NCI-H510A treated with DMSO at 0.1 percent for 48 hours (cell line): ENCODE results near the gene GATA6.

Experiments used
- DNase-seq: peaks from one replicate; lab custom pipeline; 2025; lab: John Stamatoyannopoulos, UW

The GATA6 gene

DNA sequence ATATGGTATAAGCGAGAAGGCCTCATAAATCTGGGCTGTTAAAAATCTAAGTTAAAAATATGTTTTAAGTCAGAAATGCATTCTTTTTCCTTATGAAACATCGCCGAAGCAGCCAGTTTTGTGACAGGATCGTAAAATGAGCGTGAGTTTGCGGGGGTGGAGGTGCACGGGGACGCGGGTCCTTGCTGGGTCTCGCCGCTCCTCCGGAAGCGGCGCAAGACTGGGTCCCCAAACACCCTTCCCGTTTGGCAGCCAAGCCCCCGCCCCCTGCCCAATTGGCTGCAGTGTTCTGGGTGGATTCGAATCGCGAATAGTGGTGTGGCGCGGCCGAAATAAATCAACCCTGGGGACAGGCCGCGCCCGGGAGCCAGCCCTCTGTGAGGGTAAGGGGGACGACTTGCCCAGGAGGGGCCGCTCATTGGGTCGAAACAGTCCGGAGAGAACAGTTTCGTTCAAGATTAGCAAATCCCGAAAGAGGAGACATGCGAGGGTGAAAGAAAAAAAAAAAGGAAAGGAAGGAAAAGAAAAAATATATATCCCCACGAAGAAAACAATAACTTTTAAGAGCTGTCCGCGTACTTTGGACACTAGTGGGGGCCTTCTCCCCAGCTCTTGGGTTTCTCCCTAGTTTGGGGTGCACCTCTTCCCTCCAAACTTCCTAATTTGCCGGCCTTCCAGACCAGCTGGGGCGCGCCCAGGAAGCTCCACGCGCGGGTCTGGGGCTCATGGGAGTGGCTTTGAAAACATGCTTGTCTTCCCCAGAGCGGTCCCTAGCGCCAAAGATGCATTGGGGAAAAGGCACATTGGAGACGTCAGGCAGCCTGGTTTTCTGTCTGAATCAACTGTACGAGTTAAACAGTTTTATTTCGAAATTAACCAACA, 3.1 kb upstream of the GATA6 start:
- no peak for DNase-seq

DNA sequence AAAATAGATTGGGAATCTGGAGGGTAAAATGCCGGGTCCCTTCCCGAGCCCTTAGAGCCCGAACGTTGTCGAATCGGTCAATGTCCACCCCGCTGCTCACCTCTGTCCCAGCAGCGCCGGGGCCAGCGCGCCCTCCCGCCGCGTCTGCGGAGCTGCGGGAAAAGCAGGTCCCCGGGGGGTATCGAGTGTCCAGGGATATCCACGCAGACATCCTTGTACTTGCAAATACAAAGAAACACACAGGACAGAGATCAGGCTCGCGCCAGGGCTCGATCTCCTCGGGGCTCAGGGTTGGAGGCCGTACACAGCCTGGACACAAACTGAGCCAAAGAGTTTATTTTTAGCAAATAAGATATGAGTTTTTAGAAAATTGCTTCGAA, 2.3 kb upstream of the GATA6 start:
- no peak for DNase-seq

DNA sequence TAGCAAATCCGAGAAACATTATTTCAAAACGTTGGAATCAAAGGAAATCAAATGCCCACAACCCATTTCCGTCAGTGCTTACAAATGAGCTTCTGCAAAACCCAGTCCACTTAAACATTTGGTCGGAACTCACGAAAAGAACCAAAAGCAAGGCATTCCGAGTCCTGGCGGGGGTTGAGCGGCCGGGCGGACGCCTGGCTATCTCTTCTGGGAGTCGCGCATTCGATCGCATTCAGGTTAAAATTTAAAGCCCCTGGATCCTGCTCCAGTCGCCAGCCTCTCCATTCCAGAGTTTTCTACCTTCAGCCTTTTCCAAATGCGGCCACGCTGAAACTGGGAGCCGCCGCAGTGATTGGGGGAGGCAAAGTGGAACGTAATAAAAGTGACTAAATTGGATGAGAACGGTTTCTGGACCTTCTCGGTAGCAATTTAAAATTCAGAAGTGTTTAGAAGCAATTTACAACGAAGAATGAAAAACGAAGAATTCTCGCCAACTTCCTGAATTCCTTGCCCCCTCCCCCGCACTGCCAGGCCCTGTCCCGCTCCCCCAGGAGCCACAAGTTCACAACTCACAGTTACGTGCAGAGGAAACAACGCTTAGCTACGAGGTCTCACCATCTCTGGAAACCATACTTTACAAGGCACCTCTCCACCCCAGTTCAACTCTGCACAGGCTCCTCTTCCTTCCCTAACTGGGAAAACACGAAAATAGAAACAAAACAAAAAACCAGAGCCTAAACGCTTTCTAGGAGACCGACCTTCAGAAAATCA, 1.7 kb upstream of the GATA6 start:
- DNase-seq = no peak

DNA sequence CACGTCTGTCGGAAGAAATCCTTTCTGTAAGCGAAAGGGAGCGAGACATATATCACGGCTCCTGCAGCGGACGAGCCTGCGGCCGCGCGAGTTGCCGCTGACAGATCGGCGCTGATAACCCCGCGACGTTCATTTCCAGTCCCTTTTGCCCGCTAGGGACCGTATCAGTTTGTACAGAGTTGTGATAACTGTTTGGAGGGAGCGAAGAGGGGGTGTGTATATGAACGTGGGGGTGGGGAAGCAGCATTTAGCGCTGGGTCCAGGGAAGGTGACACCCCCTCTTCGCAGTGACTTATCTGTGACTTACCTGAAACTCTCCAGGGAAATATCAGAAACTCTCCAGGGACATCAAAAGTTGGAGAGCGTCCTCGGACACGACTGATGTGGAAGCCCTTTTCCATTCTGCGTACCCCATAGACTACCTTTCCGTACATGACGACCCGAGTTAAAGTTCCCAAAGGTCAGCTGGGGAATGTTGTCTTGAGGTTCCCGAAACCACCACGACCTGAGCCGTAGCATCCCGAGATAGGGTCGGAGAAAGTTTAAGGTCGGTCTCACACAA, 948 bp upstream of the GATA6 start:
- DNase-seq = no peak

DNA sequence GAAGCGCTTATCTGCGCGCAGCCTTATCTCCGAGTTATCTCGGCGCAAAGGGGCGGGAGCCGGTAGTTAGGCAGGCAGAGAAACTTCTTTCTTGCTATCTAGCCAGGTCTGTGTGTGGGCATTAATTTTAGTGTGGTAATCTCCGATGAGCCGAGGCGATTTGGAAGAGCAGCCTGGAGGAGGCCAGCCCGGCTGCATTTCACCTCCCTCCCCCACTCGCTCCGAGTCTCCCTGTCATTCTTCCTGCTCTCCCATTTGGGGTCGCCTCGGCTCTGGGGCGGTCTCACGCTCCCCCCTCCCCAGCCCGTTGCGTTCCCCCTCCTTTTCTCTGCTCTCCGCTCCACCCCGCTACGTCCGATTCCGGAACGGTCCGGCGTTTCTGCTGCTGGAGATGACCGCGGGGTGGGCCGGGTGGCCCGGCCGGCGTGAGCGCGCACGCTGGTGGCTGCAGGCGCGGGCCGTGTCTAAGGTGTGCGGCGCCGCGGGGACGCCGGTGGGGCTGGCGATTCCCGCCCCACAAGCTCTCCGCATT, 566 bp downstream of the GATA6 start:
- DNase-seq = no peak

DNA sequence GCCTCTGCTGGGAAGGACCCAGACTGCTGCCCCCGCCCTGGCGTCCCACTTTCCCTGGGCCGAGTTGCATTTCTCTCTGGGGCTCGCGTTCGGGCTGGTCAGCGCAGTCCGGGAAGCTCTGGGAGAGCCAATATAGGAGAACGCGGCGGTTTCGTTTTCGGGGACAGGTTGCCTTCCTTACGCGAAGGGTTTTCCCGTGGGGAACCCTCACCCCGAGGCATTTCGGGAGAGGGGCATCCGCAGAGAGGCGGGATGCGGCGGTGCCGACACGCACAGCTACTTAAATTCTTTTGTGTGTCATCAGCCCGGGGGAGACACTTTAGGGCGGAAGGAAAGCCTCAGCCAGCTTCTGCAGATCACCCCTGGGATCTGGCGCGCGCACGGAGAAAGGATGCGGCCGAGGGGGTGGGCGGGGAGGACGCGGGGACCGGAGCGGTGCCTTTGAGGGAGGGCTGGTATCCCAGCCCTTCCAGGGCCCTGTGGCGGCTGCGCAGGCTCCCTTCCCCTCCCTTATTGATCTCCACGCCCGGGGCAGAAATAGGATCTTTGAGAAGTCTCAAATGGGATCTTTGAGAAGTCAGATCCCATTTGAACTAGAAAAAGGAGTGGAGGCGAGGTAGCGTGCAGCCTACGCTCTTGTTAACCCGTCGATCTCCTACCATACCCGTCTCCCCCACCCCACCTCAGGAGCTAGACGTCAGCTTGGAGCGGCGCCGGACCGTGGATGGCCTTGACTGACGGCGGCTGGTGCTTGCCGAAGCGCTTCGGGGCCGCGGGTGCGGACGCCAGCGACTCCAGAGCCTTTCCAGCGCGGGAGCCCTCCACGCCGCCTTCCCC, 1.2 kb downstream of the GATA6 start:
- DNase-seq = no peak

DNA sequence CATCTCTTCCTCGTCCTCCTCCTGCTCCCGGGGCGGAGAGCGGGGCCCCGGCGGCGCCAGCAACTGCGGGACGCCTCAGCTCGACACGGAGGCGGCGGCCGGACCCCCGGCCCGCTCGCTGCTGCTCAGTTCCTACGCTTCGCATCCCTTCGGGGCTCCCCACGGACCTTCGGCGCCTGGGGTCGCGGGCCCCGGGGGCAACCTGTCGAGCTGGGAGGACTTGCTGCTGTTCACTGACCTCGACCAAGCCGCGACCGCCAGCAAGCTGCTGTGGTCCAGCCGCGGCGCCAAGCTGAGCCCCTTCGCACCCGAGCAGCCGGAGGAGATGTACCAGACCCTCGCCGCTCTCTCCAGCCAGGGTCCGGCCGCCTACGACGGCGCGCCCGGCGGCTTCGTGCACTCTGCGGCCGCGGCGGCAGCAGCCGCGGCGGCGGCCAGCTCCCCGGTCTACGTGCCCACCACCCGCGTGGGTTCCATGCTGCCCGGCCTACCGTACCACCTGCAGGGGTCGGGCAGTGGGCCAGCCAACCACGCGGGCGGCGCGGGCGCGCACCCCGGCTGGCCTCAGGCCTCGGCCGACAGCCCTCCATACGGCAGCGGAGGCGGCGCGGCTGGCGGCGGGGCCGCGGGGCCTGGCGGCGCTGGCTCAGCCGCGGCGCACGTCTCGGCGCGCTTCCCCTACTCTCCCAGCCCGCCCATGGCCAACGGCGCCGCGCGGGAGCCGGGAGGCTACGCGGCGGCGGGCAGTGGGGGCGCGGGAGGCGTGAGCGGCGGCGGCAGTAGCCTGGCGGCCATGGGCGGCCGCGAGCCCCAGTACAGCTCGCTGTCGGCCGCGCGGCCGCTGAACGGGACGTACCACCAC, 2.1 kb downstream of the GATA6 start:
- no peak for DNase-seq

DNA sequence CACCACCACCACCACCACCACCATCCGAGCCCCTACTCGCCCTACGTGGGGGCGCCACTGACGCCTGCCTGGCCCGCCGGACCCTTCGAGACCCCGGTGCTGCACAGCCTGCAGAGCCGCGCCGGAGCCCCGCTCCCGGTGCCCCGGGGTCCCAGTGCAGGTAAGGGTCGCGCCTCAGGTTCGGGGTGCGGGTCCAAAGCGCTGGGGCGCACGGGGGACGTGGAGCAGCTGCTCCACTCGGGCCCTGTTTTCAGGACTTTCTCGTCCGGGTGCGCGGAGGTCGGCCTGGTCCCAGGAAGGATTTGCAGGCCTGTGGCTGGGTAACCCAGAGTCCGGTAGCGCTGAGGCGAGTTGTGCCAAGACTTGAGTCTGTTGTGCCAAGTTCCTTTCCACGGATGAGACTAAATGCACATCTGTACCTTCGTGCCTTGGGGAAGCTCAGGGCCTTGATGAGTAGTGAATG, 2.8 kb downstream of the GATA6 start:
- no peak for DNase-seq

DNA sequence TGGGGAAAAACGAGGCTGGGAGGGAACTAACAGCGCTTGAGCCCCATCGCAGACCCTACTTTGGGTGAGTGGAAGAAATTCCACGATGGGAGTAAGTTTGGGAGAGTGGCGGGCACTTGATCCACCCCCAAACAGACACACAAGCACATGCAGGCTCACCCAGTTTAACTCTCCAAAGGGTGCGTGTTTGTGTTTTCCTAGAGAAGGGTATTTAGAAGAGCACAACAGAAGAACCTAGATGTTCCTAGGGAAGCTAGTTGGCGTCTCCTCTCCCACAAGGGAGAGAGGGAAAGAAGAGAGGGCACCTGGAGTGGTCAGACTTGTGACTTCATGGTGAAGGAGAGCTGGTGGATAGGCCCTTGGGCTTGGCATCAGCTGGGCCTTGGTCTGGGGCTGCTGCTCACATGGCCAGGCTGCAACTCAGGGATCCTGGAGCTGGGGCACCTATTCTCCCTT, 3.2 kb downstream of the GATA6 start:
- DNase-seq = no peak

DNA sequence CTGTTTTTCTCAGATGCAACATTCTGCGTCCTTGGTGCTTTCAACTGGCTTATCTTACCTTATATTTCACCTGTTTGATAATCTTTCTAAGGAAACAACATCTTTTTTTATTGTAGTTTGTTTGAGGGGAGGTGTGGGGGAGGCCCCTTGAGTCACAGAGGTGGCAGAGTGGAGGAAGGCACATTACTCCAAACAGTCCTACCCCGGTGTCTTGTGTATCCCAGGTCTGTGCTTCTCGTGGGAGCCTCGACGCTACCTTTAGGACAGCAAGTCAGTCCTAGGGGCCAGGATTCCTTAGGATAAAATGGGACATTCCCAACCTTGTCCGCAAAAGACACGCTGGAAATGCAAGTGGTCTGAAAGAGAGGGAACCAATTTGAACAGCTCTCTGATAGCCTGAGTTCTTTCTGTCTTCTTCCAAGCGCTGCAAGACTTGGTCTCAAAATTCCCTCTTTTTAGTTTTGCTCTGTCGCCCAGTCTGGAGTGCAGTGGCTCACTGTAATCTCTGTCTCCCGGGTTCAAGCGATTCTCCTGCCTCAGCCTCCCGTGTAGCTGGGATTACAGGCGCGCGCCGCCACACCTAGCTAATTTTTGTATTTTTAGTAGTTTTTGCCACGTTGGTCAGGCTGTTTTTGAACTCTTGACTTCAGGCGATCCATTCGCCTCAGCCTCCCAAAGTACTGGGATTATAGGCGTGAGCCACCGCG, 4.0 kb downstream of the GATA6 start:
- no peak for DNase-seq

DNA sequence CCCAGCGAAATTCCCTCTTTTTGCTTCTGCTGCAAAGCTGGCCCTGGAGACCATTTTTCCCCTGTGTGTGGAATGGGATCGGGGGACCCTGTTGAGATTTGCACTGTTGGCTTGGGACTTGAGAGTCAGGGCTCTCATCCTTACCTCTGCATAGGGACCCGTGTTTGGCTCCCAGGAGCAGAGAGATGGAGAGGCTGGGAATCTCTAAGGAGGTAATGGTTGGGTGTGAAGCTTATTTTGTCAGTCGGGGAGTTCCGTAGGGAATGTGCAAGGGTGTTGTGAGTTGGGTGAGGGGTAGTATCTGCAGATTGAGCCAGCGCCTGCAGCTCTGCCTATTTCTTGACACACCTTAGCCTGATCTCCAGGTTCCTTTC, 4.5 kb downstream of the GATA6 start:
- DNase-seq = no peak

DNA sequence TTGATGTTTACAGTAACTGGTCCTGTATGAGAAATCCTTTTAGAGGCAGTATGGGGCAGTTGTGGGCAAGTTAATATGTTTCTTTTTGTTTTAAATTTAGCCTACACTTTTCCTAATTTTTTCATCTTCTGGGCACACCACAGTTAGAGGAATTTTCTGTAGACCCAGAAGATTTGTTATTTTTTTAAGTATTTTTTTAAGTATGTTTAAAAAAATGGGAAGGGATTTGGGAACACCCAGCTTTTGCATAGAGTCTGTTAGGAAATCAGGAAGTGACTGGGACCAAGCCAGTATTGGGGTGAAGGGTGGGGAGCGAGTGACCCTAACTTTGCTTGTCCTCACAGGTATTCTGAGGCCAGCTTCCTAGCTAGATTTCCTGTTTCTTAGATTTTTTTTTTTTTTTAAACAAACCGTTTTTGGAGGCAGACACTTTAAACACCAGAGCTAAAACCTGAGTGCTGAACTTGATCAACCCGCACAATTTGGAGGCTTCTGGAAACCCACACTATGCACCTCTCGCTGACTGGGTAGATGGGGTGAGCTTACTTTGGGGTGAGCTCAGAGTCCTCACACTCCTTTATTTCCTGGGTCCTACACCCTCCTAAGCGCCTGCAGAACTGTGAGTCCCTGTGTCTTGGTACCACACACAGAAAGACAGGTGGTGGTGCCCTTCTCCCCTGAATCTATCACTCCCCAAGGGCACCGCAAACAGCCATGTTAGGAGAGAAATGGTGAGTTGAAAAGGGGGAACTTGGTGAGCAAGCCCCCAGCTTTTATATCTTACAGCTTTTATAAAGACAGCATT, 5.2 kb downstream of the GATA6 start:
- DNase-seq = no peak

DNA sequence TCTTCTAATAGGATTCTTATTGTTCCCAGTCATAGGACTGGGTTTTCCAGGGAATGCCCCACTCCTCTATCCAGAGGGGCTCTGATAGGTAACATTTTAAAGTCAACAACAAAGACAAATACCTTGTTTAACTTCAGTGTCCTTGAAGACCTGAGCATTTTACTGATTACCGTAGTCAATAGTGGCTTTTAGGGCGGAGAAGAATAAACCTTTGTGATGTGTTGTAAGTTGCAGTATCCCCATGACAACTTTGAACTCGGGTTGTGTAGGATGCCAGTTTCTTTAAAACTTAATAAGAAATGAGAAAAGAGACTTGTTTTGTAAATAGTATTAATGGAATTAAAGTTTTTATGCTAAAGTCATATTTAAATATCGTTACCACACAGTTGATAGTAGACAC, 6.0 kb downstream of the GATA6 start:
- no peak for DNase-seq

DNA sequence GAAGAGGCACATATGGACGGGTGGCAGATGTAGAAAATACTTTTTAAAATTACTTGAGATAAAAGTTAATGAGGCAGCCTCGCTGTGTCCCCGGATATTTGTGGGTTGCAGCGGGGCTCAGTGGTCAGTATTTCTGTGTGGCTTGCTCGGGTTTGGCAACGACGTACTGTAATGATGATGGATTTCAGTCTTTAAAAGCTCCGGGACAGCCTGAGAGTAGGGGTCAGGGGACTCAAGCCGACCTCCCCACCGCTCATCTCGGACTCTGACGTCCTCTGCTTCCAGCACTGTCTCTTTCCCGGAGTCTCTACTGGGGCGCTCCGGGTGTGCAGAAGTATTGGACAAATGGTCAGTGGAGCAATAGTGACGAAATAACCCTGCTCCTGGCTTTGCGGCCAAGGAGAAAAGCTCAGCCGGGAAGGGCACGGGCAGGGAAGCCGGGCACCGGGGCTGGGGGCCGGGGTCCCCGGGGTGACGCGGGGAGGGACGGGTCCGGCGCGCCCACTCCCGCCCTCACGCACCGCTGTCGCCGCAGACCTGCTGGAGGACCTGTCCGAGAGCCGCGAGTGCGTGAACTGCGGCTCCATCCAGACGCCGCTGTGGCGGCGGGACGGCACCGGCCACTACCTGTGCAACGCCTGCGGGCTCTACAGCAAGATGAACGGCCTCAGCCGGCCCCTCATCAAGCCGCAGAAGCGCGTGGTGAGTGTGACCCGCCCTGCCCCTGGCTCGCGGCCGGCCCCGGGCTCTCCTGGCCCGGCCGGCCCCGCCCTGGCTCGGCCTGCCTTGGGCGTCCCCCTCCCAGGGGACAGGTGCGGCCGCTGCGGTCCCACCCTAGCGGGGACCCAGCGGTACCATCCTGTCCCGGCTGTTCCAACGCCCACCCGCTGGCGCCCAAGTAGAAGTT, 7.3 kb downstream of the GATA6 start:
- no peak for DNase-seq

DNA sequence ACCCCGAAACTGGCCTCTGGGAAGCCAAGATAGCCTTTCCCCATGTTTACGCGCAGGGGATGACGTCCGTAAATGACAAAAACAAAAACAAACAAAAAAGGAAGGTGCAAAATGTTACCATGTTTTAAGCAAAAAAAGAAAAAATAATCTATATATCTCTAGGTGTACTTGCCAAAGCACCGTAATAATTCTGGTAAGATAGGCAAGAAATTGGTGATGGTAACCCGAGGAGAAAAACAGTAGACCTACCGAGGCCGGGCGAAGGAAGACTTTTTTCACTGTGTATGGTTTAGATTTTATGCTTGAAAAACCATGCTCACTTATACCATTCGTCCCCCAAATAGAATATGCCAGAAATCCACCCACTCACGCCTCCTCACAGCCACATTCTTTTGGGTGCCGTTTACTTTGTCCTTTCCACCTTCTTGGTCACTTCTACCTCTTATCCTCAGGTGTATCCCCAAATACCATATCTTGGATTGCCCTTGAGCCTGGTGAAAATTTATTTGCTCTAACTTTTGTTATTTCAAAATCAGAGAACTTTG, 8.0 kb downstream of the GATA6 start:
- no peak for DNase-seq

DNA sequence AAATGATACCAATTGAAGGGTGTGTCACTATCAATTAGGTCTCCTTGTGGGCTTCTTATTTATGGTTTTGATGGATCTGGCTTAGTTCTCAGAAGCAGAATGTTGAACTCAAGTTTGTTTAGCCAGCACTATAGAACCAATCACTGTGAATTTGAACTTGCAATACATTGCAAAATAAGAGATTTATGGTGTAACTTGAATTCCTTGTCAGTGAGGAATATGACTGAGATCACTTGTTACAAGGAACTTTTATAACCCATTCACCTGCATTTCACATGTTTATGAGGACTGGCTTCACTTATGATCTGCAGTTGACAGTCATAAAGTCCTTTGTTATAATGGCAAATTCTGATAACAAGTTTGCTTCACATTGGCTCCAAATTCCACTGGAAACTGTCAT, 9.8 kb downstream of the GATA6 start:
- no peak for DNase-seq

DNA sequence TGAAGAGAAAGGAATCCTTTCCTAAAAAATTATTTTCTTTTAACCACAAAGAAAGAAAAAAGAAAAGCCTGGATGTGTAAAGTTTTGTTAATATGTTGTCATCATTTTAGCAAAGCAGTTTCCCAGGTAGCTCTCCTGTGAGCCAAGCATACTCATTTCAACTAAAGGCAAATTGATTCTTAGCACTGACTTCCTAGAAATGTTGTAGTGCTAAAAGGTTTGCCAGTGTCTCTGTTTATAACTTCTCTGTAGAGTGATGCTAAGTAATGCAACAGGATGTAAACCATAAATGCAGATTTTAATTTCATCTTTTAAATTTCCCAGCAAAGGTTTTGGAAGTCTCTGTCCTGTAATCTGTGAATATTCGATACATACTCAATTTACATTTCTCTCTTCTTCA, 10.2 kb downstream of the GATA6 start:
- no peak for DNase-seq

DNA sequence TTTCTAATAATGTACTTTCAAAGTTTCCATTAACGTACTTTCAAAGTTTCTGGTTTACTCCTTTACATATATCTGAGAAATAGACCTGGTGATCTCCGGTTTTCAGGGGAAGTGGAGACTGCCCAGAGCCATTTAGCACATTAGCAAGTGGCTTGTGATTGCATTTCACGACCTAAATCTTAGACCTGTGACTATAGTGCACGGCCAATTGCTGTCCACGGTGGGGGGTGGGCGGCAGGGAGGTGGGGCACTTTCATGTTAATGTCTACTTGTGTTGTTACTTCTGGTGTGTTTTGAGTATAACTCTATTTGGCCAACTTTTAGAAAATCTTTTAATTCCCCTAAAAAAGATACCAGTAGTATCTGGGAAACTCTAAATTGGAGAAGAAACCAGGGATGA, 11.3 kb downstream of the GATA6 start:
- DNase-seq = no peak
